ENCODE results near the gene HSPA1A.
"Not testable (repeated sequence)": the region's sequence is repeated elsewhere in the genome, so short reads cannot be mapped to it uniquely, and the experiment has no call there.

The HSPA1A gene

DNA sequence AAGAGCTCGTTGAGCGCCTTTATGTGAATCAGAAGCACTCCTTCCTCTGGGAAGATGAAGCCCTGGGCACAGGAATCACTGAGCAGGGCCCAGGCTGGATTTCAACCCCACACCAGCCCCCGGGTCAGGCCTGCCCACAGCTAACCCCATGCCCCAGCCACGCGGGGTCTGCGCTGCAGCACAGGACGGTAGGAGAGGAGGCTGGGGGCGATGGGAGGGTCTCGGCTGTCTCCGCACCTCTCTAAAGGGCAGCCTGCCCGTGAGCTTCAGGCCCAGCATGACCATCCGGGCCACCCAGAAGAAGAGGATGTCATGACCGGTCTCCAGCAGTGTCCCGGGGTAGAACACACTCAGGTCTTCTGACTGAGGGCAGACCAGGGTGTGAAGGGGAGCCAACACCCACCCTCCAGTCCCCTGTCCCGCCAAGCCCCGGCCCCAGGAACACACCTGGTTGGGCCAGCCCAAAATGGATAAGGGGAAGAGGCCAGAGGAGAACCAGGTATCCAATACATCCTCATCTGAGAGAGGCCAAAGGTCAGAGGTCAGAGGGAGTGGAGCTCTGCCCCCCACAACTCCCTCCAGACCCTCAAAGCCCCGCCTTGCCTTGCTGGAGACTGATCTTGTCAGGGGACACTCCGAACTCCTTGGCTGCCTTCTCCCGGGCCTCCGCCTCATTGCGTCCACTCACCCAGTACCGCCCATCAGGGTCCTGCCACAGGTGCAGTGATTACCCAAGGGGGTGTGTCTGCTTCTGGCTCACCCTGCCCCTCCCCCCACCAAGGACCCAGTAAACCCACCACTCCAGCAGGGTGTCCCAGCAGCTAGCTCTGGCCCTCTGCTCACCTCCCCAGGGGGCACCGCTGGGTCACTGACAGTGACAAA lies 33.9 kb upstream of the HSPA1A start:
- no peak for DNase-seq

DNA sequence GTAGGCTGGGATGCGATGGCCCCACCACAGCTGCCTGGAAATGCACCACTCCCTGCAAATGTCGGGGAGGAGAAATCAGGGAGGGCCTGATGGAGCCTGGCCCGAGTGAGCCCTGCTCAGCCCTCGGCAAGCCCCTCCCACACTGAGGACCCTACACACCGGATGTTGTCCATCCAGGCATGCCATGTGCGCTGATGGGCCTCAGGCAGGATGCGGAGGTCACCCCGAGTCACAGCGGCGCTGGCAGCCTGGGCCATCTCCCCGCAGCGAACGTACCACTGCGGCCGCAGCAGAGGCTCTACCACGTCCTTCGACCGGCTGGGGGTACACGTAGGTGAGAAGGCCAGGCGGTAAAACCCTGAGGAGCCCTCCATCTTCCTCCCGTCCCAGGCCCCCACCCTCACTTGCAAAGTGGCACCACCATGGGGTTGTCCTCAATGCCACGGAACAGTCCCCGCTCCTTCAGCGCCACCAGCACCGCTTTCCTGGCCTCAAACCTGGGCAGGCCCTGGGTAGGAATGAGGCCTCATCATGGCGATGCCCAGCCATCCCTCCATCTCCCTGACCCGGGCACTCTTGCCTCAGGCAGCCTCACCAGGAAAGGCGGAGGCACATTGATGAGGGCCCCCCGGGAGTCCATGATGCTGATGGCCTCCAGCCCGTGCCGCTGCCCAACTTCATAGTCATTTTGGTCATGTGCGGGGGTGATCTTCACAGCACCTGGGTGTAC lies 33.1 kb upstream of the HSPA1A start:
- DNase-seq: no peak

- DNase-seq: no peak
These were observed 31.0 kb upstream of the HSPA1A start for GRCh38 chr6:31784098-31784925.

DNA sequence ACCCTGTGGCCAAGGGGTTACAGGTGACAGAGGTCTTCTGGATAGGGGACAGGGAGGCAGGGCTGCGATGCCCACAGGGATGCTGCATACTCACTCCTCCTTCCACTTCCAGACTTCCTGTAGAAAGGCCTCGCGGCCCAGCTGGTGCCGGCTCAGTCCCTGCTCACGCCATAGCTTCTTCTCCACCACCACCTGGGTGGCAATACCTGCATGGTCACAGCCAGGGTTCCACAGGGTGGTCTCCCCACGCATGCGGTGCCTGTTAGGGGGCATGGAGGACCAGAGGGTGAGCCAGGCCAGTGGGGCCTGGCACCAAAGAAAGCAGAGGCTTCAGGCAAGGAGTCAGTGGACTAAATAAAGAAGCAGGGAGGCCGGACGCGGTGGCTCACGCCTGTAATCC lies 29.9 kb upstream of the HSPA1A start:
- no peak for DNase-seq

GRCh38 chr6:31791324-31792089 lies 23.8 kb upstream of the HSPA1A start:
- DNase-seq: peak in 1 of 2 donors; percentile 41

GRCh38 chr6:31792090-31792374 lies 23.3 kb upstream of the HSPA1A start:
- DNase-seq: no peak

GRCh38 chr6:31792761-31793171 lies 22.6 kb upstream of the HSPA1A start:
- DNase-seq: peak in 1 of 2 donors; percentile 16

DNA sequence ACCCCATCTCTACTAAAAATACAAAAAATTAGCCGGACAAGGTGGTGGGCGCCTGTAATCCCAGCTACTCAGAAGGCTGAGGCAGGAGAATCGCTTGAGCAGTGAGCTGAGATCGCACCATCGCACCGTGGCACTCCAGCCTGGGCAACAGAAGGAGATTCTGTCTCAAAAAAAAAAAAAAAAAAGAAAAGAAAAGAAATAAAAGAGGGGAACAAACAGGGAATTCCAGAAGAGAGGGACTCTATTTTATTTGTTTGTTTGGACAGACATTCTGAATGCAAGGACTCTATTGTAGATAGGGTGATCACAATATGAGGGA lies 21.5 kb upstream of the HSPA1A start:
- not testable (repeated sequence) for DNase-seq

- no peak for DNase-seq
These were observed 21.0 kb upstream of the HSPA1A start for GRCh38 chr6:31794294-31794865.

DNA sequence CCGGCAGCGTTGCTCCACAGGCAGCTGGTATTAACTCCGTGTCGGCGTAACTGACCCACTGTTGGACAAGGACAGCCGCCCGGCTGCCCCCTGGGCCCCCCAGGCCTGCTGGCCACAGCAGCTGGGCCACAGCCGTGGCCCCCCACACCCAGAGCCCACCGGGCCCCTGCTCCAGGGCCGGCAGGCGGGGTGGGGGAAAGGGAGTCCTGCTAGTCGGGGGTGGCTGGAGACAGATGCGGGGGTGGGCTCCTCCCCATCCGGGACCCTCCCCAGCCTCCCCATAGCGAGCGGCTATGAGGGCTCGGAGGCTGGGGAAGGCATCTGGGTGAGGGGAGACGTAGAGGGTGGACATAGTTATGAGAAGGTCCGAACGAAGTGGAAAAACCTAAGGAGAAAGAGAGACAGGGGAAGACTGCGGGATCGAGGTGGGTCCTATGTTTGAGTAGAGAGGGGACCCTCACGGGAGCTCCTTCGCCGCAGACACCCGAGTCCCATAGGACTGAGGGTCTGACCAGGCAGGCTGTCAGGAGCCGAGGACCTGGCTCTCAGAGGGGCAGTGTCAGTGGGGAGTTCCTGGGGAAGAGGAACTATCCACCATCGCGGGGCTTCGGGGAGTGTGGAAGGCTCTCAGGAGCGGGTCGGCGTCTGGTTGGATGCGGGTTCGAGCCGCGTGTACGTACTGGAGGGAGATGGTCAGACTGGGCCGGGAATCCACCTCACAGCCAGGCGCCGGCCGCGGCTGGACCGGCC lies 20.3 kb upstream of the HSPA1A start:
- peak in 1 of 2 donors; percentile 27 for DNase-seq

- peak; percentile 77 to 85 for DNase-seq
These were observed 19.6 kb upstream of the HSPA1A start, which contains the start of gene VARS1 for GRCh38 chr6:31795616-31796298. VARS1 (minus strand) TSS chr6:31795752; CDS start chr6:31795217, 535 bp downstream.

DNA sequence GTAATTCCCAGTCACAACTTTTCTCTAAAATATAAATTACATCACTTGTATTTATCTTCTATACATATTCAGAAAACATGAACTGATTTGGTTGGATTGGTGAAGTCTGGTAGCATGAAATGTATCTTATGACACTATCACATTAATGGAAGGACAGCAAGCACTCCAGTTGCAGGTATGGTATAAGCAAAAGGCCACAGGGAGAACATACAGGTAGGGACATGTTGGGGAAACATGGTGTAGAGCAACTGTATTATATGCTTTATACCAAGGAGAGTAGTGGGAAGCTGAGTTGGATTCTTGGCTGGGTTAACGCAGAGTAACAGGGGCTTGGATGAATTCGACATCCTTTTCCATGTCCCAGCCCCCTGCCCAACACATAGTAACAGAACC lies 18.4 kb upstream of the HSPA1A start:
- DNase-seq: no peak

GRCh38 chr6:31797588-31797987 lies 17.8 kb upstream of the HSPA1A start:
- peak; percentile 25 to 39 for DNase-seq

GRCh38 chr6:31799781-31800180 lies 15.6 kb upstream of the HSPA1A start:
- DNase-seq: no peak

DNA sequence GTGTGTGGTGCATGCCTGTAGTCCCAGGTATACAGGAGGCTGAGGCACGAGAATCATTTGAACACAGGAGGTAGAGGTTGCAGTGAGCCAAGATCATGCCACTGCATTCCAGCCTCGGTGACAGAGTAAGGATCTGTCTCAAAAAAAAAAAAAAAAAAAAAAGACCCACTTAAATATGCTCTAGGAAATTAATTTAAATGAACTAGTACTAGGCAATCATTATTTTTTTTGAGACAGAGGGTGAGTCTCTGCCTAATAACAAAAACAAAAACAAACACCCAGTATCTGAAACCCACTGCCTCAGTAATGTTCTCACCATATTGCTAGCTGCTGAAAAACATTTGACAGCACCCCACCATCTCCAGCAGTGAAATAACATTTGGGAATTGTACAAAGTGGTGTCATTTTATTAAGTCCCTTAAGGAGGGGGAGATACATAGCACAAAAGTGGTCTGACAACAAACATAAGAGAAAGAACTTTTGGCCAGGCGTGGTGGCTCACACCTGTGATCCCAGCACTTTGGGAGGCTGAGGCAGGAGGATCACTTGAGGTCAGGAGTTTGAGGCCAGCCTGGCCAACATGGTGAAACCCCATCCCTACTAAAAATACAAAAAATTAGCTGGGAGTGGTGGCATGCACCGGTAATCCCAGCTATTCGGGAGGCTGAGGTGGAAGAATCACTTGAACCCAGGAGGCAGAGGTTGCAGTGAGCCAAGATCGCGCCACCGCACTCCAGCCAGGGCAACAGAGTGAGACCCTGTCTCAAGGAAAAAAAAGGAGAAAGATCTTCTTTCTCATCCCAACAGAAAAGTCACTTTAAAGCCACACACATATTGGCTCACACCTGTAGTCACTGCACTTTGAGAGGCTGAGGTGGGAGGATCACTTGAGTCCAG lies 14.1 kb upstream of the HSPA1A start:
- not testable (repeated sequence) for DNase-seq

- DNase-seq: no peak
These were observed 9.3 kb upstream of the HSPA1A start for GRCh38 chr6:31805939-31806469.

- peak; percentile 96 to 98 for DNase-seq
These were observed 8.7 kb upstream of the HSPA1A start, which contains the start of gene LSM2 for GRCh38 chr6:31806470-31807272. LSM2 (minus strand) TSS chr6:31806966; CDS start chr6:31806757, 209 bp downstream.

- not testable (repeated sequence) for DNase-seq
These were observed 6.7 kb upstream of the HSPA1A start for GRCh38 chr6:31808599-31808998.

Data from activated CD4-positive, alpha-beta T cell treated with anti-CD3 and anti-CD28 coated beads for 4 hours (primary cell).